Neutrophil (primary cell): ENCODE data around the gene PTGDR2.

Experiments
- H3K27ac ChIP-seq: fragments of 200-600 bp; sonication (generic); 2 replicates; pipeline ENCODE4 v1.5.1; 2016; ENCODE audit warnings: mild to moderate bottlenecking, moderate library complexity
- H3K27me3 ChIP-seq: fragments of 200-600 bp; sonication (generic); 2 replicates; pipeline ENCODE4 v1.6.0; 2016; ENCODE audit warnings: mild to moderate bottlenecking
- H3K36me3 ChIP-seq: fragments of 200-600 bp; sonication (generic); 2 replicates; pipeline ENCODE4 v1.5.1; 2017
- H3K4me1 ChIP-seq, 2 experiments: fragments of 200-600 bp in 1 of 2; sonication (generic) in 1 of 2; 1 replicate in 1 of 2; 2 replicates in 1 of 2; pipeline versions ENCODE4 v1.5.1 to v1.6.1; 2013 to 2016; ENCODE audit warnings: low read depth in 1 of 2, low read length in 1 of 2, mild to moderate bottlenecking in 1 of 2, moderate library complexity in 1 of 2; ENCODE audit not compliant: control insufficient read depth in 1 of 2, insufficient read depth in 1 of 2
- H3K4me3 ChIP-seq, 2 experiments: fragments of 200-600 bp in 1 of 2; sonication (generic) in 1 of 2; 1 replicate in 1 of 2; 2 replicates in 1 of 2; pipeline ENCODE4 v1.5.1; 2013 to 2016; ENCODE audit warnings: low read depth in 1 of 2, low read length in 1 of 2, mild to moderate bottlenecking in 1 of 2, moderate library complexity in 1 of 2
- H3K9me3 ChIP-seq: fragments of 200-600 bp; sonication (generic); 2 replicates; pipeline ENCODE4 v1.5.1; 2016
- TF ChIP-seq, protein P1 (sequence below): fragments of 200-600 bp; sonication (generic); IDR thresholded peaks from 2 replicates; pipeline ENCODE4 v1.5.1; 2016; ENCODE audit warnings: antibody characterized with exemption

The PTGDR2 gene

DNA sequence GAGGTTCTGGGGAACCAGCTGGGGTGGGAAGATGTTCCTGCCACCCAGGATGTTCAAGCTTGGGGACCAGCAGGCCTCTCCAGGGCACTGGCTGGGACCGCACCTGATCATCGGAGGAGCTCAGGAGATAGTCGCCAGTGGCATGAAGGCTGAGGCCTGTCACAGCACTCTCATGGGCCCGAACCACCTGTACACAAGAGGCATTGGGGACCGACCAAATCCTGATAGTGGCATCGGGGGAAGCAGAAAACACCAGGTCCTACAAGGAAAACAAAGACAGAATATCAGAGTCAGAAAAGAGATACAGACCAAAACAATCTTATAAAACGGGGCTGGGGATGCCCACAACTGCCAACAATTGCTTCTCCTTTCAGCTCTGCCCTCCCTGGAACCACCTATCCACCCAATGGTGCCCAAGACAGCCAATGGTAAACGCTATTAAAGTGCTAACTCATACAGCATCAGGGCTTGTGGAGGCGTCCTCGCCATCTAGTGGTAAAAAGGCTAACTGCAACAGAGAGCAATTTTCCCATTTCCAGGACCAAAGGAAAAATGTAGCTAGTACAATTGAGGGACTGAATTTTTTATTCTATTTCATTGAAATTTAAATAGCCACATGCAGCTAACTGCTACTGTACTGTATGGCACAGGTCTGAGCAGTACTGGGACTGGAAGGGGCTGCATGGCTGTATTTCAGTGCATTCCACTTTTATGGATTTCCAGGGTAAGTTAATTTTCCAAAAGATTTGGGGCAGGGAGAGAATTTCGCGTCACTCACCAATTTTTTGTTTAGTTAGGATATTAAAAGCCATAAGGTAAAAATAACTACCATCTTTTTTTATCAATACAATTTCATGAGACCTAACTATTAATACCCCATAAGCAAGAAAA lies 43.5 kb upstream of the PTGDR2 start:
- Histone ChIP-seq H3K4me3 (no peak overlapping the region), H3K36me3 (peaks cover 70% of the 10 kb centered on the region), H3K27ac (peak overlapping the region; percentile 44), H3K27me3 (no peaks in the 10 kb centered on the region), H3K9me3 (no peaks in the 10 kb centered on the region), H3K4me1 (no peaks in the 10 kb centered on the region)
- TF ChIP-seq, protein P1, sequence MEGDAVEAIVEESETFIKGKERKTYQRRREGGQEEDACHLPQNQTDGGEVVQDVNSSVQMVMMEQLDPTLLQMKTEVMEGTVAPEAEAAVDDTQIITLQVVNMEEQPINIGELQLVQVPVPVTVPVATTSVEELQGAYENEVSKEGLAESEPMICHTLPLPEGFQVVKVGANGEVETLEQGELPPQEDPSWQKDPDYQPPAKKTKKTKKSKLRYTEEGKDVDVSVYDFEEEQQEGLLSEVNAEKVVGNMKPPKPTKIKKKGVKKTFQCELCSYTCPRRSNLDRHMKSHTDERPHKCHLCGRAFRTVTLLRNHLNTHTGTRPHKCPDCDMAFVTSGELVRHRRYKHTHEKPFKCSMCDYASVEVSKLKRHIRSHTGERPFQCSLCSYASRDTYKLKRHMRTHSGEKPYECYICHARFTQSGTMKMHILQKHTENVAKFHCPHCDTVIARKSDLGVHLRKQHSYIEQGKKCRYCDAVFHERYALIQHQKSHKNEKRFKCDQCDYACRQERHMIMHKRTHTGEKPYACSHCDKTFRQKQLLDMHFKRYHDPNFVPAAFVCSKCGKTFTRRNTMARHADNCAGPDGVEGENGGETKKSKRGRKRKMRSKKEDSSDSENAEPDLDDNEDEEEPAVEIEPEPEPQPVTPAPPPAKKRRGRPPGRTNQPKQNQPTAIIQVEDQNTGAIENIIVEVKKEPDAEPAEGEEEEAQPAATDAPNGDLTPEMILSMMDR: peak; percentile 91

DNA sequence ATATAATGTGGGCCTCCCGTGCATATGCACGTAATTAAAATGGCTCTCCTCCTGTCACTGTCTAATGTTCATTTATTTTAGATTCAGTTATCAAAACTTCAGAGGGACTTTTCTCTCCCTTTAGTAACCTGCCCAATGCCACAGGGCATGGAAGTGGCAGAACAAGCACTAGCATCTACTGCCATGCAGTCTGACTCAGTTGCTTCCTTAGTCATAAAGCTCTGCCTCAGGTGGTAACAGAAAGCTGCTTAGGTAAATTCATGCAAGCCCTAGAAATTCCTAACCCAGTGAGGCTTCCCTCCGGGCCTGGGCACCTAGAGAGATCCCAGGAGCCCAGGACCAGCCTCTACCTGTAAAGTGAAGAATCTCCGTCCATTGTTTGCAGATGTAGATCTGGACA lies 41.7 kb upstream of the PTGDR2 start:
- no peak overlapping the region for H3K27ac ChIP-seq
- H3K27me3 ChIP-seq: no peaks in the 10 kb centered on the region
- TF ChIP-seq, protein P1: no peak
- no peaks in the 10 kb centered on the region for H3K9me3 ChIP-seq
- H3K36me3 ChIP-seq: peaks cover 76% of the 10 kb centered on the region
- no peaks in the 10 kb centered on the region for H3K4me1 ChIP-seq
- H3K4me3 ChIP-seq: no peak overlapping the region

DNA sequence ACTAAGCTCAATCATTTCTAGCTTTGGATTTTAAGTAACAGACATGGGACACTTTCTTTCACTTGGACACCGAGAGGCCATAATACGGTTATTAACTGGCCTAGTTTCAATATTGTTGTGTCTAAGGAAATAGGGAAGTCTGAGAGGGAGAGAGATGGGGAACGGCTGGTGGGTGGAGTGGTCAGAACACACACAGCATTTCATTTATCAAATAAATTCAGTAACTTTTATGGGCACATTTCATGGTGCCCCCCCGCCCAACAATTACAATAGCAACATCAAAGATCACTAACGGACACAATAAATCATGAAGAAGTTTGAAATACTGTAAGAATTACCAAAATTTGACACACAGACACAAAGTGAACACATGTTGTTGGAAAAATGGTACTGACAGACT lies 39.9 kb upstream of the PTGDR2 start:
- no peaks in the 10 kb centered on the region for H3K9me3 ChIP-seq
- no peak overlapping the region for H3K27ac ChIP-seq
- no peaks in the 10 kb centered on the region for H3K27me3 ChIP-seq
- TF ChIP-seq, protein P1: no peak
- H3K4me3 ChIP-seq: no peak overlapping the region
- peaks cover 79% of the 10 kb centered on the region for H3K36me3 ChIP-seq
- no peaks in the 10 kb centered on the region for H3K4me1 ChIP-seq

DNA sequence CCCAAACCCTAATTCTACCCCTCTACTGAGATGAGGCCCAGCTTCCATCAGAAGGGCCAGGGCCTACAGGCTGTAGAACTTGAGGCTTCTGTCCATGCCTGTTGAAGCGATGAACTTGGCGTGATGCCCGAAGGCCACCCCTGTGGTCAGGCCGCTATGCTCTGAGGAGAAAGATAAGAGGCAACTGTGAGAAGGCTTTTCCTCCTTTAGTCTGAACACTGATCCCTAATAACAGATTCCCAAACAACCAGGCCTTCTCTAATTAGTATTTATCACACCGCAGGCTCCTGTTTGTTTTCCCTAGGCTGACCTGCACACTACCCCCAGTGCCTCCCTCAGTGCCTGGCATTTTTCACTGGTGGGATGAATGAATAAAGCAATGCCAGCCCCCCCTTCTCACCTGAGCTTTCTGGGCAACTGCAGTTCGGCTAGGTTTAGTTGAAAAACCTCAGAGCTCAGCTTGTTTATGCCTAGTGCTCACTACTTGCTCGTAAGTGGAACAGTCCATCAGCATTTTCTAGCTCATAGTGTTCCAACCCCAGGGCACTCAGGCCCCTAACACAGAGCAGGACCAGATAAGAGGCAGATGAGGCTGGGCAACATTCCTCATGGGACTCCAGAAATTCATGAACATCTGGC lies 35.5 kb upstream of the PTGDR2 start:
- Histone ChIP-seq H3K4me1 (no peaks in the 10 kb centered on the region), H3K27me3 (no peaks in the 10 kb centered on the region), H3K4me3 (no peak overlapping the region), H3K27ac (no peak overlapping the region), H3K9me3 (no peaks in the 10 kb centered on the region), H3K36me3 (peaks cover 54% of the 10 kb centered on the region)
- TF ChIP-seq, protein P1: no peak

DNA sequence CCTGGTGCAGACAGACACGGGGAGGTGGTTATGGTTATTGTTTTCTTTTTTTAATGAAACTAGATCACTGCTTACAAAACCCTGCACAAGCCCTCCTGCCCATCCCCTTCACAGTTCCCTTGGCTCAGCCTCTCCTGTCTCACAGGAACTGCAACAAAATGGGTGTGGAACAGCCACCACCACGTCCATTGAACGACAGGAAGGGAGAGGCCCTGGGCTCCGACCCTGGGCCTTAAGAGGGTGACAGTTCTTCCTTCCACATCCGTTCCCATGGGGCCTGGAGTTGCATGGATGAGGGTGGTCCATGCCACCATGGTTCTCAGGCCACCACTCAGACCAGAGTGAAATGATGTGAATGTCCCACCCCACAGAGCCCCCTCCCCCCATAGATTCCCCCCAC lies 34.9 kb upstream of the PTGDR2 start:
- no peak overlapping the region for H3K27ac ChIP-seq
- no peaks in the 10 kb centered on the region for H3K27me3 ChIP-seq
- no peaks in the 10 kb centered on the region for H3K9me3 ChIP-seq
- H3K4me3 ChIP-seq: no peak overlapping the region
- no peaks in the 10 kb centered on the region for H3K4me1 ChIP-seq
- H3K36me3 ChIP-seq: peaks cover 49% of the 10 kb centered on the region
- TF ChIP-seq, protein P1: no peak
